ENCODE results near the gene PRX. TPM values are rescaled to one million over a fixed set of nuclear protein-coding genes. Genes with fewer than 3 reads are reported as not detected.

Gene PRX, protein sequence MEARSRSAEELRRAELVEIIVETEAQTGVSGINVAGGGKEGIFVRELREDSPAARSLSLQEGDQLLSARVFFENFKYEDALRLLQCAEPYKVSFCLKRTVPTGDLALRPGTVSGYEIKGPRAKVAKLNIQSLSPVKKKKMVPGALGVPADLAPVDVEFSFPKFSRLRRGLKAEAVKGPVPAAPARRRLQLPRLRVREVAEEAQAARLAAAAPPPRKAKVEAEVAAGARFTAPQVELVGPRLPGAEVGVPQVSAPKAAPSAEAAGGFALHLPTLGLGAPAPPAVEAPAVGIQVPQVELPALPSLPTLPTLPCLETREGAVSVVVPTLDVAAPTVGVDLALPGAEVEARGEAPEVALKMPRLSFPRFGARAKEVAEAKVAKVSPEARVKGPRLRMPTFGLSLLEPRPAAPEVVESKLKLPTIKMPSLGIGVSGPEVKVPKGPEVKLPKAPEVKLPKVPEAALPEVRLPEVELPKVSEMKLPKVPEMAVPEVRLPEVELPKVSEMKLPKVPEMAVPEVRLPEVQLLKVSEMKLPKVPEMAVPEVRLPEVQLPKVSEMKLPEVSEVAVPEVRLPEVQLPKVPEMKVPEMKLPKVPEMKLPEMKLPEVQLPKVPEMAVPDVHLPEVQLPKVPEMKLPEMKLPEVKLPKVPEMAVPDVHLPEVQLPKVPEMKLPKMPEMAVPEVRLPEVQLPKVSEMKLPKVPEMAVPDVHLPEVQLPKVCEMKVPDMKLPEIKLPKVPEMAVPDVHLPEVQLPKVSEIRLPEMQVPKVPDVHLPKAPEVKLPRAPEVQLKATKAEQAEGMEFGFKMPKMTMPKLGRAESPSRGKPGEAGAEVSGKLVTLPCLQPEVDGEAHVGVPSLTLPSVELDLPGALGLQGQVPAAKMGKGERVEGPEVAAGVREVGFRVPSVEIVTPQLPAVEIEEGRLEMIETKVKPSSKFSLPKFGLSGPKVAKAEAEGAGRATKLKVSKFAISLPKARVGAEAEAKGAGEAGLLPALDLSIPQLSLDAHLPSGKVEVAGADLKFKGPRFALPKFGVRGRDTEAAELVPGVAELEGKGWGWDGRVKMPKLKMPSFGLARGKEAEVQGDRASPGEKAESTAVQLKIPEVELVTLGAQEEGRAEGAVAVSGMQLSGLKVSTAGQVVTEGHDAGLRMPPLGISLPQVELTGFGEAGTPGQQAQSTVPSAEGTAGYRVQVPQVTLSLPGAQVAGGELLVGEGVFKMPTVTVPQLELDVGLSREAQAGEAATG (N-terminal part only)
- total RNA-seq: 1 to 10 TPM; 1.4 to 3.3 (median 2.8) TPM
- polyA plus RNA-seq: 1 to 10 TPM; 1.9 to 2.1 (median 2.1) TPM
- long read RNA-seq, donor 1: 0 reads
- long read RNA-seq, donor 2, partial matches to known transcripts: 1 of 3 reads
- long read RNA-seq, donor 2, other reads (novel, unspliced or antisense): 2 of 3 reads

DNA sequence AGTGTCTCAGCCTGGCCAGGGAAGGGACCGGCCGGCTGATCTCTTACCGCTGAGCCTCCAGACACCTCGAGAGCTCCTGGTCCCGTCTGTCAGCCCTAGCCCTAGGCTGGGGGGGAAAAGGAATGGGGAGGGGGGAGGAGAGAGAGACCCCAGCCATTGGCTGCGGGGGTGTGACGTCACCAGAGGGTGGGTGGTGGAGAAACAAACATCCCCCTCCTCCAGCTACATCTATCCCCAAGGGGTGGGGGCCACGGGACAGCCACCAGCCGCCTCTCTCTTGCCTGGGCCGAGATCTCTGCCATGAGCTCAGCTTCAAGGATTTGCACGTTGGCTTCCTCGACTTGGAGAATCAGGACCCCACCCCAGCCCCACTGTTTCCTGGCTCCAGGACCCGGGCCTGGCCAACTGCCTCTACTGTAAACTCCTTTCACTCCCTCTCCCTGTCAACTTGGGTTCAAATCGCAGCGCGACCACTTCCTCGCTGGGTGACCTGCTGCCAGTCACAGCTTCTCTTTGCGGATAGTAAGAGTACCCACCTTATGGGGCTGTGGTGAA lies at the start of gene PRX:
Gene PRX (minus strand): TSS at position 88 of the 555 bp plus-strand sequence. CDS start 5,446 bp downstream, outside the sequence.
- TF ChIP-seq, protein P1, sequence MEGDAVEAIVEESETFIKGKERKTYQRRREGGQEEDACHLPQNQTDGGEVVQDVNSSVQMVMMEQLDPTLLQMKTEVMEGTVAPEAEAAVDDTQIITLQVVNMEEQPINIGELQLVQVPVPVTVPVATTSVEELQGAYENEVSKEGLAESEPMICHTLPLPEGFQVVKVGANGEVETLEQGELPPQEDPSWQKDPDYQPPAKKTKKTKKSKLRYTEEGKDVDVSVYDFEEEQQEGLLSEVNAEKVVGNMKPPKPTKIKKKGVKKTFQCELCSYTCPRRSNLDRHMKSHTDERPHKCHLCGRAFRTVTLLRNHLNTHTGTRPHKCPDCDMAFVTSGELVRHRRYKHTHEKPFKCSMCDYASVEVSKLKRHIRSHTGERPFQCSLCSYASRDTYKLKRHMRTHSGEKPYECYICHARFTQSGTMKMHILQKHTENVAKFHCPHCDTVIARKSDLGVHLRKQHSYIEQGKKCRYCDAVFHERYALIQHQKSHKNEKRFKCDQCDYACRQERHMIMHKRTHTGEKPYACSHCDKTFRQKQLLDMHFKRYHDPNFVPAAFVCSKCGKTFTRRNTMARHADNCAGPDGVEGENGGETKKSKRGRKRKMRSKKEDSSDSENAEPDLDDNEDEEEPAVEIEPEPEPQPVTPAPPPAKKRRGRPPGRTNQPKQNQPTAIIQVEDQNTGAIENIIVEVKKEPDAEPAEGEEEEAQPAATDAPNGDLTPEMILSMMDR (IDR thresholded peaks at IDR 0.05): no peak
- intact Hi-C loops (cut with DNase I): loop anchor here in 1 of 2 donors (5.0 kb wide), 1 partner anchor 71 kb away; no protein-coding TSS in a partner anchor
- H3K4me3 ChIP-seq: no peak within 1 kb of the TSS
- ATAC-seq (no peak), DNase-seq (no peak)
- WGBS, 3 donors: 39 to 57% (median 51%) methylated on average over 17 to 18 of the region's 18 CpGs
- no peaks in the 10 kb centered on the region for H3K27me3 ChIP-seq (ENCODE audit: insufficient read depth in 3 of 3, low read length in 2 of 3)
- H3K9me3 ChIP-seq: no peaks in the 10 kb centered on the region
- peak within 1 kb of the TSS; percentile 92 for H3K27ac ChIP-seq
- no peaks in the 10 kb centered on the region for H3K36me3 ChIP-seq (ENCODE audit: insufficient read depth in 1 of 2, low read depth in 1 of 2)
- H3K4me1 ChIP-seq: peaks cover 23% of the 10 kb centered on the region

DNA sequence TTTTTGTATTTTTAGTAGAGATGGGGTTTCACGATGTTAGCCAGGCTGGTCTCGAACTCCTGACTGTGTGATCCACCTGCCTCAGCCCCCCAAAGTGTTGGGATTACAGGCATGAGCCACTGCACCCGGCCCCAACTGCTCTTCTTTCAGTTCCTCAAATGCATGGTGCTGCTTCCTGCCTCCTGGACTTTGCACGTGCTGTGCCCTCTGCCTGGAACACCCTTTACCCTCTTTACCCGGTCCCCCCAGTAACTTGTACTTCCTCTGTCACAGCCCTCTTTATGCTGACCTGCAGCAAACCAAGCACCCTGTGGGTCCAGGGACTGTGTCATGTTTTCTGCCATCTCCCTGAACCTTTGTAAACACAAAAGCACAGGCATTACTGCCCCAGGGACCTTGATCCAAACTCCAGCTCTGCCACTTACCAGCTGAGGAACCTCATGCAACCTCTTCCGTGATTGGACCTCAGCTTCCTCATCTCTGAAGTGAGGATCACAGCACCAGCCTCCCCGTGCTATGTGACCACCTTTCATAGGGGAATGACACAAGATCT lies 48.6 kb upstream of the PRX start:
- Histone ChIP-seq H3K27ac (peak overlapping the region; percentile 34), H3K9me3 (no peaks in the 10 kb centered on the region), H3K4me1 (peaks cover 12% of the 10 kb centered on the region), H3K27me3 (ENCODE audit: insufficient read depth in 3 of 3, low read length in 2 of 3) (no peaks in the 10 kb centered on the region), H3K36me3 (ENCODE audit: insufficient read depth in 1 of 2, low read depth in 1 of 2) (peaks cover 0 to 16% of the 10 kb centered on the region in 2 donors), H3K4me3 (no peak overlapping the region)
- DNase-seq (peak; percentile 32 to 64), ATAC-seq (no peak)
- intact Hi-C loops (cut with DNase I): no loop called here
- TF ChIP-seq, protein P1 (IDR thresholded peaks at IDR 0.05): no peak
- WGBS, 3 donors: 74 to 80% (median 75%) methylated on average over 7 of the region's 7 CpGs

DNA sequence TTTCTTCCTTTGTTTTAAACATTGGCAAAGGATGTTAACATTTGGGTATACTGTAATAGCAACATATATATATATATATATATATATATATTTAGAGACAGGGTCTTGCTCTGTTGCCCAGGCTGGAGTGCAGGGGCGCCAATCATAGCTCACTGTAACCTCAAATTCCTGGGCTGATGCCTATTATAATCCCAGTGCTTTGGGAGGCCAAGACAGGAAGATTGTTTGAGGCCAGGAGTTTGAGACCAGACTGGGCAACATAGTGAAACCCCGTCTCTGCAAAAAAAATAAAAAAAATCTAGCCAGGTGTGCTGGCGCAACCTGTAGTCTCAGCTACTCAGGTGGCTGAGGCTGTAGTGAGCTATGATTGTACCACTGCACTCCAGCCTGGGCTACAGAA lies 47.0 kb upstream of the PRX start:
- peaks cover 2 to 32% of the 10 kb centered on the region in 2 donors for H3K36me3 ChIP-seq (ENCODE audit: insufficient read depth in 1 of 2, low read depth in 1 of 2)
- H3K27ac ChIP-seq: no peak overlapping the region
- no peaks in the 10 kb centered on the region for H3K9me3 ChIP-seq
- DNase-seq (no peak), ATAC-seq (no peak)
- 87 to 94% (median 88%) methylated on average over 3 of the region's 3 CpGs for WGBS, 3 donors
- no peak overlapping the region for H3K4me3 ChIP-seq
- H3K27me3 ChIP-seq (ENCODE audit: insufficient read depth in 3 of 3, low read length in 2 of 3): no peaks in the 10 kb centered on the region
- peaks cover 12% of the 10 kb centered on the region for H3K4me1 ChIP-seq
- TF ChIP-seq, protein P1 (IDR thresholded peaks at IDR 0.05): no peak
- intact Hi-C loops (cut with DNase I): no loop called here

DNA sequence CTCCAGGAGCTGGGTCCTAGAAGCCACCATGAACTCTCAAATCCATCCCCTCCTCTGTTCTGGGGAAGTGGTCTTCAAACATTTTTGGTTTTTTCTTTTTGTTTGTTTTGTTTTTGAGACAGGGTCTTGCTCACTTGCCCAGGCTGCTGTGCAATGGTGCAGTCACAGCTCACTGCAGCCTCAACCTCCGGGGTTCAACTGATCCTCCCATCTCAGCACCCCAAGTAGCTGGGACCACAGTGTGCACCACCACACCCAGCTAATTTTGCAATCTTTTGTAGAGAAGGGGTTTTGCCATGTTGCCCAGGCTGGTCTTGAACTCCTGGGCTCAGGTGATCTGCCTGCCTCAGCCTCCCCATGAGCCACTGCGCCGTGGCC lies 45.4 kb upstream of the PRX start:
- no peak for ATAC-seq
- 96% methylated on average over 3 of the region's 3 CpGs for WGBS, 3 donors

More for the DNA sequence above, 45.4 kb upstream of the PRX start:
- H3K9me3 ChIP-seq: no peaks in the 10 kb centered on the region
- no peak for DNase-seq
- H3K27me3 ChIP-seq (ENCODE audit: insufficient read depth in 3 of 3, low read length in 2 of 3): no peaks in the 10 kb centered on the region
- H3K36me3 ChIP-seq (ENCODE audit: insufficient read depth in 1 of 2, low read depth in 1 of 2): peaks cover 3 to 42% of the 10 kb centered on the region in 2 donors
- no peak overlapping the region for H3K4me3 ChIP-seq
- TF ChIP-seq, protein P1 (IDR thresholded peaks at IDR 0.05): no peak
- H3K4me1 ChIP-seq: peaks cover 4% of the 10 kb centered on the region
- intact Hi-C loops (cut with DNase I): no loop called here
- H3K27ac ChIP-seq: no peak overlapping the region
